Neural cell (in vitro differentiated cells): ENCODE measurements around the gene MAJIN.

Experiments
- EP300 ChIP-seq: fragments of 450-650 bp; conservative IDR thresholded peaks from 2 replicates; pipeline ENCODE4 v1.6.1; 2014; ENCODE audit warnings: antibody characterized with exemption, mild to moderate bottlenecking, moderate library complexity; ENCODE audit not compliant: poor library complexity, severe bottlenecking
- EZH2 ChIP-seq: fragments of 200-600, 300-800 bp; shearing (Covaris generic), sonication (generic); IDR thresholded peaks from 2 replicates; pipeline ENCODE4 v1.6.1; 2014; ENCODE audit warnings: antibody characterized with exemption, low read length, borderline replicate concordance, mild to moderate bottlenecking; ENCODE audit not compliant: insufficient read depth, poor library complexity, severe bottlenecking
- MXI1 ChIP-seq: fragments of 450-650 bp; conservative IDR thresholded peaks from 2 replicates; pipeline ENCODE4 v1.6.1; 2014; ENCODE audit warnings: antibody characterized with exemption, mild to moderate bottlenecking; ENCODE audit not compliant: poor library complexity, severe bottlenecking
- POLR2AphosphoS5 ChIP-seq: IDR thresholded peaks from 2 replicates; pipeline ENCODE4 v1.6.1; 2012
- RAD21 ChIP-seq: fragments of 450-650 bp; conservative IDR thresholded peaks from 2 replicates; pipeline ENCODE4 v1.6.1; 2014; ENCODE audit warnings: antibody characterized with exemption, mild to moderate bottlenecking, moderate library complexity
- SMC3 ChIP-seq: fragments of 450-650 bp; conservative IDR thresholded peaks from 2 replicates; pipeline ENCODE4 v1.6.1; 2014; ENCODE audit warnings: antibody characterized with exemption, mild to moderate bottlenecking, moderate library complexity; ENCODE audit not compliant: poor library complexity
- TAF1 ChIP-seq: IDR thresholded peaks from 2 replicates; pipeline ENCODE4 v1.6.1; 2012; ENCODE audit warnings: low read depth
- TF ChIP-seq, protein P1 (sequence below): fragments of 450-650 bp; IDR thresholded peaks from 2 replicates; pipeline ENCODE4 v1.5.1; 2014; ENCODE audit warnings: antibody characterized with exemption, mild to moderate bottlenecking, moderate library complexity; ENCODE audit not compliant: poor library complexity, severe bottlenecking

DNA sequence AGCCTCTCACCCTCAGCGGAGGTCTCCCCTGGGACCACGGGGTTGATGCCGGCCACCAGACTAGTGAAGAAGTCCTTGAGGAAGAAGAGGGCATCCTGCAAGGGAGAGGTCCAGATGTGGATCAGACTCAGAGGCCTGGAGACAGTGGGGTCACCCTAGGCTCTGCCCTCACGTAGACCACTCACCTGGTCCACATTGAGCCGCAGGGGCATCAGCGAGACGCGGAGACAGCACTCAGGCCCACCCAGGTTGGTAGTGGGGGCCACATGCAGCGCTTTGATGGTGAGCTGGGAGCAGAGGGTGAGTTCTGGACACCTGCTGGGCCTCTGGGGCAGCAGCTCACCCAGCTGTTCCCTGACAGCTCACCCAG is 73.8 kb downstream of the MAJIN start:
- TF ChIP-seq TAF1 (no peak), POLR2AphosphoS5 (no peak), EZH2 (no peak), EP300 (no peak), RAD21 (no peak), MXI1 (no peak), SMC3 (no peak)
- TF ChIP-seq, protein P1, sequence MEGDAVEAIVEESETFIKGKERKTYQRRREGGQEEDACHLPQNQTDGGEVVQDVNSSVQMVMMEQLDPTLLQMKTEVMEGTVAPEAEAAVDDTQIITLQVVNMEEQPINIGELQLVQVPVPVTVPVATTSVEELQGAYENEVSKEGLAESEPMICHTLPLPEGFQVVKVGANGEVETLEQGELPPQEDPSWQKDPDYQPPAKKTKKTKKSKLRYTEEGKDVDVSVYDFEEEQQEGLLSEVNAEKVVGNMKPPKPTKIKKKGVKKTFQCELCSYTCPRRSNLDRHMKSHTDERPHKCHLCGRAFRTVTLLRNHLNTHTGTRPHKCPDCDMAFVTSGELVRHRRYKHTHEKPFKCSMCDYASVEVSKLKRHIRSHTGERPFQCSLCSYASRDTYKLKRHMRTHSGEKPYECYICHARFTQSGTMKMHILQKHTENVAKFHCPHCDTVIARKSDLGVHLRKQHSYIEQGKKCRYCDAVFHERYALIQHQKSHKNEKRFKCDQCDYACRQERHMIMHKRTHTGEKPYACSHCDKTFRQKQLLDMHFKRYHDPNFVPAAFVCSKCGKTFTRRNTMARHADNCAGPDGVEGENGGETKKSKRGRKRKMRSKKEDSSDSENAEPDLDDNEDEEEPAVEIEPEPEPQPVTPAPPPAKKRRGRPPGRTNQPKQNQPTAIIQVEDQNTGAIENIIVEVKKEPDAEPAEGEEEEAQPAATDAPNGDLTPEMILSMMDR = no peak
